ENCODE measurements around the gene LRRFIP1.

GRCh38 chr2:237725661-237726060 is 98.3 kb downstream of the LRRFIP1 start:
- TF ChIP-seq CTCF (IDR thresholded peaks at IDR 0.05), result no peak
- no peak for TF ChIP-seq EZH2 (IDR thresholded peaks at IDR 0.05)

Measured in neural progenitor cell (in vitro differentiated cells).